Stimulated activated naive B cell treated with anti-CD40 and anti-IgM and Interleukin-4, amounts not matched to agents 10 μg/mL and 1 μg/mL and 100 μg/mL, for 72 hours (primary cell): ENCODE measurements around the gene KCND1.

Experiments
- ATAC-seq, 2 donors: fragments of 150-1000 bp; cut with Tn5 transposase; replicated peaks; 2 replicates each; pipeline ENCODE4 v1.10.0; 2021; ENCODE audit warnings: moderate library complexity in 1 of 2
- DNase-seq: peaks from one replicate; pipeline ENCODE4 v3.0.0; 2021
- H3K27ac Mint-ChIP-seq: one replicate; pipeline ENCODE4 v1.8.0; 2022; ENCODE audit warnings: mild to moderate bottlenecking, mixed read lengths
- H3K27me3 Mint-ChIP-seq, 2 donors: one replicate each; pipeline ENCODE4 v1.8.0; 2022; ENCODE audit warnings: mixed read lengths in 2 of 2
- H3K36me3 Mint-ChIP-seq, 2 donors: one replicate each; pipeline ENCODE4 v1.8.0; 2022; ENCODE audit warnings: mixed read lengths in 2 of 2, mild to moderate bottlenecking in 1 of 2
- H3K4me1 Mint-ChIP-seq, 2 donors: one replicate each; pipeline ENCODE4 v1.8.0; 2022; ENCODE audit warnings: mixed read lengths in 2 of 2, mild to moderate bottlenecking in 1 of 2
- H3K4me3 Mint-ChIP-seq, 2 donors: one replicate each; pipeline ENCODE4 v1.8.0; 2022; ENCODE audit warnings: mild to moderate bottlenecking in 2 of 2, mixed read lengths in 2 of 2, moderate library complexity in 1 of 2
- H3K9me3 Mint-ChIP-seq, 2 donors: one replicate each; pipeline ENCODE4 v1.8.0; 2022; ENCODE audit warnings: mixed read lengths in 2 of 2, mild to moderate bottlenecking in 1 of 2

Gene KCND1

GRCh38 chrX:48939524-48940228 lies 32.0 kb downstream of the KCND1 start:
- Mint-ChIP-seq H3K4me1 (peaks cover 79 to 93% of the 10 kb centered on the region in 2 donors), H3K27me3 (no peaks in the 10 kb centered on the region), H3K27ac (peak overlapping the region; percentile 96), H3K9me3 (no peaks in the 10 kb centered on the region), H3K4me3 (peak overlapping the region; percentile 59 to 67), H3K36me3 (peaks cover 43 to 60% of the 10 kb centered on the region in 2 donors)
- peak; percentile 10 to 17 for ATAC-seq
- no peak for DNase-seq

- Mint-ChIP-seq H3K27me3 (no peaks in the 10 kb centered on the region), H3K4me3 (peak overlapping the region; percentile 59 to 67), H3K36me3 (peaks cover 45 to 66% of the 10 kb centered on the region in 2 donors), H3K4me1 (peaks cover 79 to 94% of the 10 kb centered on the region in 2 donors), H3K27ac (peak overlapping the region; percentile 96), H3K9me3 (no peaks in the 10 kb centered on the region)
- DNase-seq = peak; percentile 84
- ATAC-seq = peak; percentile 44 to 48
Observed at GRCh38 chrX:48938721-48939425, 32.8 kb downstream of the KCND1 start.

GRCh38 chrX:48937054-48937907 lies 34.4 kb downstream of the KCND1 start:
- peak; percentile 91 for DNase-seq
- no peaks in the 10 kb centered on the region for H3K27me3 Mint-ChIP-seq
- peak overlapping the region; percentile 96 for H3K27ac Mint-ChIP-seq
- H3K4me1 Mint-ChIP-seq = peaks cover 71 to 86% of the 10 kb centered on the region in 2 donors
- H3K4me3 Mint-ChIP-seq = peak overlapping the region; percentile 75 to 78
- peak; percentile 73 to 81 for ATAC-seq
- no peaks in the 10 kb centered on the region for H3K9me3 Mint-ChIP-seq
- peaks cover 45 to 68% of the 10 kb centered on the region in 2 donors for H3K36me3 Mint-ChIP-seq

- DNase-seq (peak; percentile 54), ATAC-seq (peak; percentile 2 to 6)
- Mint-ChIP-seq H3K27ac (peak overlapping the region; percentile 96), H3K4me3 (peak overlapping the region; percentile 75 to 78), H3K9me3 (no peaks in the 10 kb centered on the region), H3K36me3 (peaks cover 40 to 64% of the 10 kb centered on the region in 2 donors), H3K27me3 (no peaks in the 10 kb centered on the region), H3K4me1 (peaks cover 64 to 79% of the 10 kb centered on the region in 2 donors)
Observed at GRCh38 chrX:48936429-48937053, 35.1 kb downstream of the KCND1 start.

GRCh38 chrX:48935301-48935670 lies 36.4 kb downstream of the KCND1 start:
- no peaks in the 10 kb centered on the region for H3K27me3 Mint-ChIP-seq
- H3K9me3 Mint-ChIP-seq = no peaks in the 10 kb centered on the region
- ATAC-seq (no peak), DNase-seq (no peak)
- peaks cover 33 to 59% of the 10 kb centered on the region in 2 donors for H3K36me3 Mint-ChIP-seq
- H3K27ac Mint-ChIP-seq = peak overlapping the region; percentile 96
- peak overlapping the region; percentile 51 to 64 for H3K4me3 Mint-ChIP-seq
- H3K4me1 Mint-ChIP-seq = peaks cover 56 to 72% of the 10 kb centered on the region in 2 donors

GRCh38 chrX:48934581-48935300 lies 36.9 kb downstream of the KCND1 start:
- H3K4me3 Mint-ChIP-seq = peak overlapping the region; percentile 51 to 64
- H3K4me1 Mint-ChIP-seq = peaks cover 54 to 67% of the 10 kb centered on the region in 2 donors
- peak overlapping the region; percentile 96 for H3K27ac Mint-ChIP-seq
- peaks cover 36 to 59% of the 10 kb centered on the region in 2 donors for H3K36me3 Mint-ChIP-seq
- DNase-seq (peak; percentile 50), ATAC-seq (peak; percentile 2 to 4)
- no peaks in the 10 kb centered on the region for H3K27me3 Mint-ChIP-seq
- H3K9me3 Mint-ChIP-seq = no peaks in the 10 kb centered on the region

GRCh38 chrX:48933757-48934156 lies 37.9 kb downstream of the KCND1 start:
- no peaks in the 10 kb centered on the region for H3K27me3 Mint-ChIP-seq
- H3K36me3 Mint-ChIP-seq = peaks cover 28 to 51% of the 10 kb centered on the region in 2 donors
- H3K4me3 Mint-ChIP-seq = peak overlapping the region; percentile 36 to 58
- peaks cover 44 to 57% of the 10 kb centered on the region in 2 donors for H3K4me1 Mint-ChIP-seq
- H3K27ac Mint-ChIP-seq = peak overlapping the region; percentile 96
- ATAC-seq (peak; percentile 11 to 15), DNase-seq (no peak)
- H3K9me3 Mint-ChIP-seq = no peaks in the 10 kb centered on the region

- peaks cover 23 to 24% of the 10 kb centered on the region in 2 donors for H3K4me1 Mint-ChIP-seq
- H3K27me3 Mint-ChIP-seq = peaks cover 0 to under 1% of the 10 kb centered on the region in 2 donors
- ATAC-seq (no peak), DNase-seq (no peak)
- no peaks in the 10 kb centered on the region for H3K9me3 Mint-ChIP-seq
- H3K36me3 Mint-ChIP-seq = peaks cover 16 to 25% of the 10 kb centered on the region in 2 donors
- no peak overlapping the region for H3K4me3 Mint-ChIP-seq
- H3K27ac Mint-ChIP-seq = peak overlapping the region; percentile 59
Observed at GRCh38 chrX:48927736-48928382, 43.8 kb downstream of the KCND1 start.

GRCh38 chrX:48927123-48927522 lies 44.5 kb downstream of the KCND1 start:
- Mint-ChIP-seq H3K4me3 (no peak overlapping the region), H3K27ac (no peak overlapping the region), H3K27me3 (peaks cover 0 to 3% of the 10 kb centered on the region in 2 donors), H3K4me1 (peaks cover 22% of the 10 kb centered on the region in 2 donors), H3K36me3 (peaks cover 16 to 26% of the 10 kb centered on the region in 2 donors), H3K9me3 (no peaks in the 10 kb centered on the region)
- DNase-seq (no peak), ATAC-seq (no peak)

GRCh38 chrX:48924270-48924669 lies 47.4 kb downstream of the KCND1 start:
- DNase-seq (no peak), ATAC-seq (no peak)
- Mint-ChIP-seq H3K9me3 (no peaks in the 10 kb centered on the region), H3K4me3 (no peak overlapping the region), H3K27me3 (peaks cover 0 to 3% of the 10 kb centered on the region in 2 donors), H3K4me1 (peaks cover 35 to 39% of the 10 kb centered on the region in 2 donors), H3K36me3 (peaks cover 17 to 23% of the 10 kb centered on the region in 2 donors), H3K27ac (peak overlapping the region; percentile 15)

- Mint-ChIP-seq H3K27ac (no peak overlapping the region), H3K4me3 (no peak overlapping the region), H3K27me3 (peaks cover 0 to 3% of the 10 kb centered on the region in 2 donors), H3K36me3 (peaks cover 17 to 23% of the 10 kb centered on the region in 2 donors), H3K4me1 (peaks cover 35 to 41% of the 10 kb centered on the region in 2 donors), H3K9me3 (no peaks in the 10 kb centered on the region)
- DNase-seq (no peak), ATAC-seq (no peak)
Observed at GRCh38 chrX:48923771-48924170, 47.9 kb downstream of the KCND1 start.

GRCh38 chrX:48920718-48921104 lies 50.9 kb downstream of the KCND1 start:
- ATAC-seq = no peak
- Mint-ChIP-seq H3K4me3 (no peak overlapping the region), H3K27me3 (peaks cover 0 to 3% of the 10 kb centered on the region in 2 donors), H3K27ac (peak overlapping the region; percentile 96), H3K4me1 (peaks cover 30 to 39% of the 10 kb centered on the region in 2 donors), H3K9me3 (no peaks in the 10 kb centered on the region), H3K36me3 (peaks cover 34 to 35% of the 10 kb centered on the region in 2 donors)
- no peak for DNase-seq
